AG04450 (cell line): ENCODE data around the gene ZNF765. TPM values are rescaled to one million over a fixed set of nuclear protein-coding genes. Genes with fewer than 3 reads are reported as not detected.
"Not testable (repeated sequence)": the region's sequence is repeated elsewhere in the genome, so short reads cannot be mapped to it uniquely, and the experiment has no call there.

Experiments
- CTCF ChIA-PET: fragments of 300-600, 350-600 bp; formaldehyde crosslinking; extraction: SDS; loops from one replicate; lab custom pipeline; 2022; ENCODE audit warnings: antibody characterized with exemption, inconsistent platforms; lab: Charles Lee
- POLR2A ChIA-PET: fragments of 350-600 bp; formaldehyde crosslinking; extraction: SDS; loops from one replicate; lab custom pipeline; 2021; ENCODE audit warnings: antibody characterized with exemption, inconsistent platforms; lab: Yijun Ruan, JAX
- DNase-seq: peaks from one replicate; pipeline ENCODE4 v3.0.0-alpha.2; 2011; ENCODE audit warnings: low read depth, low spot score
- H3K27ac ChIP-seq: one replicate; pipeline ENCODE4 v1.5.1; 2012; ENCODE audit warnings: low read depth, low read length, control low read depth
- H3K27me3 ChIP-seq: one replicate; pipeline ENCODE4 v1.6.0; 2012; ENCODE audit warnings: low read length; ENCODE audit not compliant: control insufficient read depth, insufficient read depth
- H3K4me3 ChIP-seq: 2 replicates; pipeline ENCODE4 v1.5.1; 2011; ENCODE audit warnings: mild to moderate bottlenecking, low read depth, low read length, control low read depth
- H3K9me3 ChIP-seq: 2 replicates; pipeline ENCODE4 v1.5.1; 2012; ENCODE audit warnings: low read length; ENCODE audit not compliant: control insufficient read depth, insufficient read depth
- CTCF ChIP-seq: IDR thresholded peaks from 2 replicates; pipeline ENCODE4 v1.5.1; 2011; ENCODE audit warnings: low read depth, low read length, control low read depth, inconsistent platforms
- polyA minus RNA-seq: library from RNA; depleted of rRNA, polyadenylated mRNA; stranded (reverse); fragments of >200 nt; gene quantifications from 2 replicates; pipeline ENCODE4 v1.2.3, GENCODE V29; 2011; rRNA and poly(A)+ RNA removed
- polyA plus RNA-seq: library from polyadenylated mRNA; depleted of rRNA; stranded (reverse); fragments of >200 nt; gene quantifications from 2 replicates; pipeline ENCODE4 v1.2.3, GENCODE V29; 2011; rRNA removed

The ZNF765 gene
- polyA plus RNA-seq: 4.6 and 5.3 TPM in 2 replicates
- 10.6 and 14.8 TPM in 2 replicates for polyA minus RNA-seq

GRCh38 chr19:53394974-53395839 lies at the start of gene ZNF765:
ZNF765 (plus strand) TSS chr19:53395149; CDS start chr19:53398016, 2,867 bp downstream.
- peaks cover 23% of the 10 kb centered on the region for H3K9me3 ChIP-seq
- no peaks in the 10 kb centered on the region for H3K27me3 ChIP-seq
- ChIA-PET CTCF (interaction anchor here (0.6 kb wide), 1 partner anchor 145 kb away, joined by 3 read pairs; no protein-coding TSS in a partner anchor), POLR2A (interaction anchor here (0.5 to 0.9 kb wide), 3 partner anchors 58 to 1054 kb away, joined by 3 read pairs; partner anchors contain the start of gene LENG8)
- peak; percentile 56 for TF ChIP-seq CTCF
- peak within 1 kb of the TSS; percentile 82 for H3K27ac ChIP-seq
- peak within 1 kb of the TSS; percentile 80 for H3K4me3 ChIP-seq
- peak; percentile 68 for DNase-seq

GRCh38 chr19:53355739-53356138 lies 39.2 kb upstream of the ZNF765 start:
- TF ChIP-seq CTCF: no peak
- Histone ChIP-seq H3K4me3 (no peak overlapping the region), H3K27me3 (no peaks in the 10 kb centered on the region), H3K9me3 (peaks cover 49% of the 10 kb centered on the region), H3K27ac (no peak overlapping the region)
- POLR2A ChIA-PET: no interaction called here
- no peak for DNase-seq
- CTCF ChIA-PET: no interaction called here

- ChIA-PET CTCF (interaction anchor here (0.7 to 0.9 kb wide), 2 partner anchors 22 to 162 kb away, joined by 3 to 5 read pairs; no protein-coding TSS in a partner anchor), POLR2A (interaction anchor here (0.7 kb wide), 1 partner anchor 134 kb away, joined by 4 read pairs; no protein-coding TSS in a partner anchor)
- Histone ChIP-seq H3K4me3 (no peak overlapping the region), H3K27me3 (no peaks in the 10 kb centered on the region), H3K27ac (no peak overlapping the region), H3K9me3 (peaks cover 41% of the 10 kb centered on the region)
- DNase-seq: no peak
- TF ChIP-seq CTCF: no peak
These were observed 36.9 kb upstream of the ZNF765 start for GRCh38 chr19:53357821-53358581.

- POLR2A ChIA-PET, H3K27me3 ChIP-seq, CTCF ChIA-PET, DNase-seq, H3K27ac ChIP-seq, H3K4me3 ChIP-seq: not testable (repeated sequence)
- H3K9me3 ChIP-seq: peaks cover 33% of the 10 kb centered on the region
These were observed 34.9 kb upstream of the ZNF765 start for GRCh38 chr19:53360056-53360455.

- POLR2A ChIA-PET: no interaction called here
- no peaks in the 10 kb centered on the region; the same call in 1 of the 2 replicates for H3K9me3 ChIP-seq
- 0 out of 2 replicates have a peak, but pooled peaks have one; percentile 16 for TF ChIP-seq CTCF
- DNase-seq: no peak
- H3K27me3 ChIP-seq: no peaks in the 10 kb centered on the region
- H3K27ac ChIP-seq: no peak within 1 kb of the TSS
- CTCF ChIA-PET: interaction anchor here (0.5 to 1.2 kb wide), 2 partner anchors 35 to 170 kb away, joined by 3 read pairs; no protein-coding TSS in a partner anchor
- H3K4me3 ChIP-seq: peak within 1 kb of the TSS; percentile 74
These were observed 29.6 kb upstream of the ZNF765 start, which contains the start of gene ZNF525 for GRCh38 chr19:53365134-53365898. ZNF525 (plus strand) TSS chr19:53365705; CDS start chr19:53372282, 6,577 bp downstream.
